ENCODE results near the gene MGRN1.

Gene MGRN1

GRCh38 chr16:4618645-4619418 is 5.8 kb upstream of the MGRN1 start:
- no peak for TF ChIP-seq CTCF (IDR thresholded peaks at IDR 0.05; ENCODE audit: low read depth, low read length)
- no peak for DNase-seq (ENCODE audit: low read depth in 2 of 2)
- H3K4me3 ChIP-seq (replicated peaks in 1 of 2; ENCODE audit: low read depth in 2 of 2, low read length in 2 of 2) = no peak overlapping the region

GRCh38 chr16:4623593-4623992 is 1.0 kb upstream of the MGRN1 start:
- DNase-seq (ENCODE audit: low read depth in 2 of 2) = no peak
- no peak for TF ChIP-seq CTCF (IDR thresholded peaks at IDR 0.05; ENCODE audit: low read depth, low read length)
- H3K4me3 ChIP-seq (replicated peaks in 1 of 2; ENCODE audit: low read depth in 2 of 2, low read length in 2 of 2) = no peak overlapping the region

GRCh38 chr16:4624827-4625559 is 367 bp downstream of the MGRN1 start:
- DNase-seq (ENCODE audit: low read depth in 2 of 2) = peak; percentile 65 to 75
- peak overlapping the region; percentile 94 to 95 for H3K4me3 ChIP-seq (replicated peaks in 1 of 2; ENCODE audit: low read depth in 2 of 2, low read length in 2 of 2)
- TF ChIP-seq CTCF (IDR thresholded peaks at IDR 0.05; ENCODE audit: low read depth, low read length) = no peak

- no peak for TF ChIP-seq CTCF (IDR thresholded peaks at IDR 0.05; ENCODE audit: low read depth, low read length)
- peak overlapping the region; percentile 94 to 95 for H3K4me3 ChIP-seq (replicated peaks in 1 of 2; ENCODE audit: low read depth in 2 of 2, low read length in 2 of 2)
- DNase-seq (ENCODE audit: low read depth in 2 of 2) = no peak
Observed at GRCh38 chr16:4625560-4626159, 1.0 kb downstream of the MGRN1 start.

- peak overlapping the region; percentile 94 to 95 for H3K4me3 ChIP-seq (replicated peaks in 1 of 2; ENCODE audit: low read depth in 2 of 2, low read length in 2 of 2)
- TF ChIP-seq CTCF (IDR thresholded peaks at IDR 0.05; ENCODE audit: low read depth, low read length) = no peak
Observed at GRCh38 chr16:4626396-4626795, 1.8 kb downstream of the MGRN1 start.

GRCh38 chr16:4628283-4628682 is 3.7 kb downstream of the MGRN1 start:
- no peak for DNase-seq (ENCODE audit: low read depth in 2 of 2)
- TF ChIP-seq CTCF (IDR thresholded peaks at IDR 0.05; ENCODE audit: low read depth, low read length) = no peak
- no peak overlapping the region for H3K4me3 ChIP-seq (replicated peaks in 1 of 2; ENCODE audit: low read depth in 2 of 2, low read length in 2 of 2)

More at GRCh38 chr16:4626396-4626795, 1.8 kb downstream of the MGRN1 start:
- no peak for DNase-seq (ENCODE audit: low read depth in 2 of 2)
